Measurements from ENCODE around the gene CDY2B. TPM values are rescaled to one million over a fixed set of nuclear protein-coding genes. Genes with fewer than 3 reads are reported as not detected.
"Not testable (repeated sequence)": the region's sequence is repeated elsewhere in the genome, so short reads cannot be mapped to it uniquely, and the experiment has no call there.

CDY2B gene, protein sequence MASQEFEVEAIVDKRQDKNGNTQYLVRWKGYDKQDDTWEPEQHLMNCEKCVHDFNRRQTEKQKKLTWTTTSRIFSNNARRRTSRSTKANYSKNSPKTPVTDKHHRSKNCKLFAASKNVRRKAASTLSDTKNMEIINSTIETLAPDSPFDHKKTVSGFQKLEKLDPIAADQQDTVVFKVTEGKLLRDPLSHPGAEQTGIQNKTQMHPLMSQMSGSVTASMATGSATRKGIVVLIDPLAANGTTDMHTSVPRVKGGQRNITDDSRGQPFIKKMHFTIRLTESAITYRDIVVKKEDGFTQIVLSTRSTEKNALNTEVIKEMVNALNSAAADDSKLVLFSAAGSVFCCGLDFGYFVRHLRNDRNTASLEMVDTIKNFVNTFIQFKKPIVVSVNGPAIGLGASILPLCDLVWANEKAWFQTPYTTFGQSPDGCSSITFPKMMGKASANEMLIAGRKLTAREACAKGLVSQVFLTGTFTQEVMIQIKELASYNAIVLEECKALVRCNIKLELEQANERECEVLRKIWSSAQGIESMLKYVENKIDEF
- polyA plus RNA-seq (ENCODE audit: insufficient read length) = not detected
- long read RNA-seq, donor 1 = 0 reads
- long read RNA-seq, donor 2 = 0 reads
- long read RNA-seq, donor 3 = 0 reads
- long read RNA-seq, donor 4 = 0 reads
- long read RNA-seq, donor 5 = 0 reads
- long read RNA-seq, donor 6 = 0 reads
- long read RNA-seq, donor 7 = 0 reads
- long read RNA-seq, donor 8 = 0 reads

DNA sequence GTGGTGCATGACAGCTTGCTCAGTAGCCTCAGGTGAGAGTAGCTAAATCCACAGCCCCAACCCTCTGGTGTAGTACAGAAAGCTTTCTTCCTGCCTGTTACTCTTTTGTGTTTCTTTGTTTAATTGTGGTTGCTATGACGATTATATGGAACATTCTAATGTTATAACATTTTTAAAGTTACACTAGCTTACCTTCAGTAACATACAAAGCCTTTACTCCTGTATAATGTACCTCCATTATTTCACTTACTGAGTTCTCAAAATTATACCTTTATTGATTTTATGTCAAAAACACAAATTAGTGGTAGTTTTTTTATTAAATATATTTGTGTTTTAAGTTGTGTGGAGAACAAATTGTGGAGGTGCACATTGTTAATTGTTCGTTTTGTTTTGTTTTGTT lies at the start of gene CDY2B:
CDY2B (minus strand) TSS at position 101 of the 400 bp plus-strand sequence. CDS start 328 bp downstream, outside the sequence.
- DNase-seq = not testable (repeated sequence)

DNA sequence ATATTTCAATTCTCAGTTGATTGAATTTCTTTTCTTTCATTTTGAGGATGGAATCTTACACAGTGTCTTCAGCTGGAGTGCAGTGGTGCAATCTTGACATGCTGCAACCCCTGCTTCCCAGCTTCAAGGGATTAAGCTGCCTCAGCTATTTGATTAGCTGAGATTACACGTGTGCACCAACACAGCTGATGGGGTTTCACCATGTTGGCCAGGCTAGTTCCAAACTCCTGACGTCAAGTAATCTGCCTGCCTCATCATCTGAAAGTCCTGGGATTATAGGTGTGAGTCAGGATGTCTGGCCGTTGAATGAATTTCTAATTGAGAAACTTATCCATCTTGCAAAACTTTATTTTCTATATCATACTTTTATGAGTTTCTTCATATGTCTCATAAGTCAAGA lies 28.0 kb upstream of the CDY2B start:
- DNase-seq = not testable (repeated sequence)

DNA sequence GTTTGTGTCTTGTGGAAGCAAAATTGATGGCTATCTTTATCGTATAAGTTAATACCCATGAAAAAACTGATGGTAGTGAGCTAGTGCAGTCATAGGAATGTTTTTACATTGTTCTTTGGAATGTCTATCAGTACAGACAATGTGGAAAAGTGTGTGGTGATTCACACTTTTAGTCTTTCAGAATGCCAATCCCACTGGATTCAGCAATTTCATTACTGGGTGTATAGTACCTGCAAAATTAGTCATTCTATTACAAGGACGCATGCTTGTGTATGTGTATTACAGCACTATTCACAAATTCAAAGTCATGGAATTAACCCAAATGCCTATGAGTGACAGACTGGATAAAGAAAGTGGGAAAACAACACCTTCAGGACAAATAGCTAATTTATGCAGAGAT lies 27.3 kb upstream of the CDY2B start:
- not testable (repeated sequence) for DNase-seq

DNA sequence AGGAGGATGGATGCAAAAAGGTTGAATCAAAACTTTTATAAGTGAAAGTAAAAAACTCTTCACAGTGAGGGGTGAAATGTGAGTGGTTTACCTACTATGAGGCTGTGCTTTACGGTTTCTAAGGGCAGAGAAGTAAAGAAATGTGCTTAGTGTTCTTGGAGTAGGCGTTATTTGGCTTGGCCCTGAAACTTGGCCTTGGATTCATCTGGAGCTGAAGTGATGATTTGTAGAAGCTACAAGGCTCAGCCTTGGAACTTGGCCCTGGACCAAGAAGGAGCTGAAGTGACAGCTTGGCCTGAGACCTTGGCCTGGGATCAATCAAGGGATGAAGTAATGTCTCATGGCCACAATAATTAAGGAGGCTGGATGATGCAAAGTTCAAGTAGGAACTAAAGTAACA lies 1.7 kb upstream of the CDY2B start:
- DNase-seq = not testable (repeated sequence)

DNA sequence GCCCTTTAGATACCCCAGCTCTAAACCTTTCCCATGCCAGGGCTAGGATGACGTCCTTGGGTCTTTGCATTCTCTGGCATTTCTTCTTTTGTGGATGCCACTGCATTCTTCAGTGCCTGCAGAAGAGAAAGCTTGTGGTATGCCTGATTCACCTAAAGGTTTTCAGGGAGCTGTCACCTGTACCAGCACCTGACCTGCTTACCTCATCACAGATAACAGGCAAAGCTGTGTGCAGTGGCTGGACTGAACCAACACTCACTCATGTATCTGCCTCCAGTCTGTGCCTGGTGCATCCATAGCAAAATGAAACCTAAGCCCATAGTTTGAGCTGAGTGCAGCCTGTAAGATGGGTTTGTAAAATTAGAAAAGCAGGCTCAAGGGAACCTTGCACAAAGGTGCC lies 3.3 kb downstream of the CDY2B start:
- DNase-seq = not testable (repeated sequence)

DNA sequence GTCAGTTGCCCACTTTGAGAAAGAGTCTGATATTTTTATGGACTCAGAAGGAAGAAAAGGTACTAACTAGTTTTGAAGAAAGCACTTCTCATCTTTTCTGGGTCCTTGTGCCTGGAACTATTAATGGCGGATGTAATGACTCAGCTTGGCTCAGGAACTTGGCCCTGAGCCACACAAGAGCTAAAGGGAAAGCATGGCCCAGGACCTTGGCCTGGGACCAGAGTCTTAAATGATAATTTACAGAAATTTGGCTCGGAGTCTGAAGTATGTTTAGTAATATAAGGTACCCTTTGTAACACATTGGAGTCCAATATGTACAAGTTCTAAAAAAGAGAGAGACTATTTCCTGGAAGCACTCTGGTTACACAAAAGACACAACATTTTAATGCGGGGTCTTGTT lies 4.6 kb downstream of the CDY2B start:
- DNase-seq = not testable (repeated sequence)

DNA sequence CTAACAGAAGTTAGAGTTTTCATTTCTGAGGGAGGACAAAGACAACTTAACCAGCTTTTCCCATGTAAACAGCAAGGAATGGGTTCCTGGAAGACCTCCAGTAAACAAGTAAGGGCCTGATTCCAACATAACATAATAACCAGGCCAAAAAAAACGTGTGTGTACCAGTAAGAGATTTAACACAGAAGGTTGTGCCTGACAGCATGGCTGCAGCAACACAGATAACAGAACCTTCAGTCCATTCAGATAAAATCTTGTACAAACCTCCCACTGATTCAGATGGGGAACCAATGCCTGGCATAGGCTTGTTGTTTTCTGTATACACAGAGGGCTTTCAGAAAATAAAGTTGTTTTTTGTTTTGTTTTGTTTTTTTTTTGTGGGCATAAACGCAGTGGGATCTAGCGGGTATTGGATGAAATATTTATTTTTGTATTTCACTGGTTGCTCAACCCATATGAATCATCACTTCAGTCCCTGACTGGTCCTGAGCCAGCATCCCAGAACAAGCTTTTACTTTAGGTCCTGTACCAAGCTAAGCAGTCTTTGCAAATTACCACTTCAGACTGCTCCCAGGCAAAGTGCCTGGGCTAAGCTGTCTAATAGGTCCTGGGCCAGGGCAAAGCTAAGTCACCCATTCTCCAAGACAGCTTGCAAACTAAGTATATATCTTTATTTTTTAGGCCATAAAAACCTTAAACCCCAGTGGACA lies 8.7 kb downstream of the CDY2B start:
- not testable (repeated sequence) for DNase-seq

DNA sequence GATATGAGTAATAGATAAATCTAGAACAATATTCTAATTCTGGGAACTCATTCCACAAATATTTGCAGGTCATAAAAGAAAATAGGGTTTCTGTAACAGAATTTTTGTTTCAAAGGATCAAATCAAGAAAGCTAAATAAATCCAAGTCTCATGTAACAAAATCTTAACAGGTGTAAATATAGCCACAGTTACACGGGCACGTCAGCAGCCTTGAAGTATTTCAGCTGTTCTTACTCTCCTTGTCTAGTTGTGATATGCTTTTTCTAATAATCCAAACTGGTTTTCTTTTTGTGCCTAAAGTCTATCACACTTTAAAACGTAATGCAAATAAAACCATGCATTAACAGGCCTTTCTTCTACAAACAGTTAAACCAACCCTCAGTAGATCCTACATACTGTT lies 9.3 kb downstream of the CDY2B start:
- DNase-seq = not testable (repeated sequence)

DNA sequence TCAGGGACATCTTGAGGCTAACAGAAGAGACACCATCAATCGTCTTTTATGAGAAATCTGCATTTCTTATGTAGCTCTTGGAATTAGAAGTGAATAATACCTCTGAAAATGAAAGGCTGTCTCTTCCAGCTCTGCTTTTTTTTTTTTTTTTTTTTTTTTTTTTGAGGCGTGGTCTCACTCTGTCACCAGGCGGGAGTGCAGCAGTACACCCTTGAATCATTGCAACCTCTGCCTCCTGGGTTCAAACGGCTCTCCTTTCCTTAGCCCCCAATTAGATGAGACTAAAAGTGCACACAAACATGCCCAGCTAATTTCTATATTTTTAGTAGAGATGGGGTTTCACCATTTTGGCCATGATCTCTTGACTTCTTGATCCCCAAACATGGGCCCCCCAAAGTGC lies 12.2 kb downstream of the CDY2B start:
- not testable (repeated sequence) for DNase-seq

DNA sequence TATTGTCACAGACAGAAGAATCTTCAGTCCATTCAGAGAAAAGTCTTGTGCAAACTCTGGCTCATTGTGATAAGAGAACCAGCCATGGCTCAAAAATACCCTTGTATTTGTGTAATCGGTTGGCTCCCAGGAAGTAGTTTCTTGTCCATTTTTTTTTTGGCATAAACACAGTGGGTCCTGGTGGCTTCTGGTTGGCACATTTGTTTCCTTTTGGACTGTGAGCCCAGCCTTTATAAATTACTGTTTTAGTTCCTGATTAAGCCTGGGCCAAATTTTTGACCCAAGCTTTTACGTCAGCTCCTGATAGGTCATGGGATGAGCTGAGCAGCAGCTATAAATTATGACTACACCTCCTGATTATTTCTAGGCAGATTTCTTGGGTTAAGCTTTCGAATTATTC lies 19.4 kb downstream of the CDY2B start:
- not testable (repeated sequence) for DNase-seq

DNA sequence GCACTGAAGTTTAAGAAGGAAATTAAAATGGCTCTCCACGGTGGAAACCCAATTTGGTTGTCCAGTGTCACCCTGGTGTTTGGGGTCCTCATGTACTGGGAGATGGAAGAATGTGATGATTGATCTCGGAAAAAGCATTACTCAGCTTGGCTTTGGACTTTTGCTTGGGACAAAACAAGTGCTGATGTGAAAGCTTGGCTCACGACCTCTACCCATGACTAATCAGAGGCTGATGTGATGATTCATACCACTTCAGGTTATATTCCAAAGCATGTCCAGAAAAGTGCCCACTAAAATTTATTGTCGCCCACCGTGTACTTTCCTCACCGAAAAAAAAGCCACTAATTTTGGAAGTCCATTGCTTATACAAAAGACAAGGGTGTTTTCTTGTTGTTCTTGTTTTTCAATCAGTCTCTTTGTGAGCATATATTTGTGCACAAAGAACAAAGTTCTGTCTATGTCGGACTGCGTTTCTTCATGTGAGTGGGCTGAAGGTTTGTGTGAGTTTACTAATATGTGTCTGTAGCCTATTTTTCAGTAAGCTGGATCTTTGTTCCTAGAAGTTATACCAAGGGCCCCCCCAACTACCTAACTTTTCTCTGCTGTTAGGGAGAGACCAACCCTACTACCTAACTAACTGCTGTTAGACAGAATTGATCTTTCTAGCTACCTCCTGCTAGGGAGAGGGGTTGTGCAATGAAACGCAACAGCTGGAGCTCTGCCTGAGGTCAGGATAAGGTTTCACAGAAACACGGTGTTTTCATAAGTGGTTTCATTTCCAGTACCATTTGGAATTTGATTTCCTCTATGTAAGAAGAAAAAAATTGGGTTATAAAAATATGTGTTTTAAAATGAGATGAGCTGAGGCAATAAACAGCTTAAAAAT lies 22.8 kb downstream of the CDY2B start:
- DNase-seq = not testable (repeated sequence)

DNA sequence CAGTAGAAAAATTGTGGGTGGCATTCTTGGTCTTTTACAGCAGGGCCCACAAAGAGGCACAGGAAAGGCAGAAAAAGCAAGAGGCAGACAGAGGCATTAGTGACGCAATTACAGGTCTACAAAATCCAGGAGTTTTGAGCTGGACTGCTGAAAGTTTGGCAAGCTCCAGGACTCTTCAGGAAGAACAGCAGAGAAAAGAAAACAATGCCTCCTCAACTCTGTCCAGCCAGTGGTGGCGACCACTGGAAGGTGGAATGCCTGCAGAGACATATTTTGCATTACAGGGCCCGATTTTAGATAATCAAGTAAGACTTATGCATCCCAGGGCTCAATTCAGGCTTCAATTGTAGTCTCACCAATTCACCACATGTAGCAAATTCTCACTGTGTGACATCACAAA lies 23.5 kb downstream of the CDY2B start:
- not testable (repeated sequence) for DNase-seq

DNA sequence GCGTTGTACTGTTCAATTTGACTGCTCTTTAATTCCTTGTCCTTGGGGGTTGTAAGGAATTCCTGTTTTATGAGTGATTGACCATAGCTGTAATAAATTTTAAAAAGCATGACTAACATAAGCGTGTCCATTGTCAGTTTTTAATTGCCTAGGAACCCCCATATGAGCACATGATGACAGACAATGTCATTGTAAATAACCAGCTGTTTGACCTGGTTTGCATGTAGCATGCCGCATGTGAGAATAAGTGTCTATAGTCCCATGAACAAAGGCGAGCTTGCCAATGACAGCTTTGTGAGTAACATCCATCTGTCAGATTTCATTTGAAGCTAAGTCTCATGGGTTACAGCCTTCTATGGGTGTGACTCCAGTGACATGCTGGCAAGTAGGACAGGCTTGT lies 30.9 kb downstream of the CDY2B start:
- DNase-seq = not testable (repeated sequence)

DNA sequence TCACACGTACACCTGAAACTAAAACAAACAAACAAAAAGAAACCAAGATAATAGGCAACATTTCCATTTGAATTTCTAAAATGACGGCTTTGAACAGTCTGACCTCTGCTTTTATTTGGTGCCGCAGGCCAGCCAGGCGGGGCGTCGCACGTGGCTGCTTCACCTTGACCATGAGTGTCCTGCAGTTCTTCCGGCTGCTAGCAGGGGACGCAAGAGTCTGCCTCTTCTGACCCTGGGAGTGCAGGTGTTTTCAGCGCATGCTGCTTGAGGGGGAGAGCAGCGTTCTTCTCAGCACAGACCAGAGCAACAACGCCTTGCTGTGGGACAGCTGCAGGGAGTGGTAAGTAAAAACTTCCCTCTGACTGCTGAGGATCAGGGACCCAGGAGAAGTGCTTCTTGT lies 47.9 kb downstream of the CDY2B start:
- DNase-seq = not testable (repeated sequence)

Other genes with a start within 250 kb of the CDY2B start
- gene CDY2A, start 145.6 kb upstream of the CDY2B start, polyA plus RNA-seq (ENCODE audit: insufficient read length) = not detected